ENCODE results near the gene CMIP.

CMIP gene

DNA sequence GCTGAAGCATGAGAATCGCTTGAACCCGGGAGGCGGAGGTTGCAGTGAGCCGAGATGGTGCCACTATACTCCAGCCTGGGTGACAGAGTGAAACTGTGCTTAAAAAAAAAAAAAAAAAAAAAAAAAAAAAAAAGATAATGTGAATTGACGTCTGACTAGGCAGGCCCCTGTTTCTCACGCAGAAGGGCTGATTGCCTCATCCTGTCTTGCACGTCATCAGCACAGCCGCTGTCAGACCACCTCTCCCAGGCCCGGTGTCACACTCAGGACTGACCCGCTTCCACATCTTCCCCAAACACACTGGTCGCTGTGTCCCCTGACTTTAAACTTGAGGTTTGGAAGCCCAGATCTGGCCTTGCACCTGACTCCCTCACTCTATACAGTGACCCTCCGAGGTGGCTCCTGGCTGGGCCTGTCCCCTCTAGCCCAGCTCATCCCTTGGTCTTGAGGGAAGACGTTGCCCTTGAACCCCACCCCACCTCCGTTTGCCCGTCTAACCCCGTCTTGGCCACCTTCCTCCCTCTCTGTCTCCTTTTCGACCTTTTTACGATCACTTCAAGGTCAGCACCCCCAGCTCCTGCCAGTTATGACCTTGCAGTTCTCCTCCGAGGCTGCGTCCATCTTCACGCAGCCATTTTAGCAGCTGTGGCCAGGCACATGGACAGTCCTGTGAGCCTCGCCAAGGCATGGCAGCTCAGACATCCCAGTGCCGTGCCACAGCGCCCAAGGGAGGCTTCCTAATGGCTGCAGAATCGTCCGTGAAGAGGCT is 184.6 kb downstream of the CMIP start:
- DNase-seq, result no peak

DNA sequence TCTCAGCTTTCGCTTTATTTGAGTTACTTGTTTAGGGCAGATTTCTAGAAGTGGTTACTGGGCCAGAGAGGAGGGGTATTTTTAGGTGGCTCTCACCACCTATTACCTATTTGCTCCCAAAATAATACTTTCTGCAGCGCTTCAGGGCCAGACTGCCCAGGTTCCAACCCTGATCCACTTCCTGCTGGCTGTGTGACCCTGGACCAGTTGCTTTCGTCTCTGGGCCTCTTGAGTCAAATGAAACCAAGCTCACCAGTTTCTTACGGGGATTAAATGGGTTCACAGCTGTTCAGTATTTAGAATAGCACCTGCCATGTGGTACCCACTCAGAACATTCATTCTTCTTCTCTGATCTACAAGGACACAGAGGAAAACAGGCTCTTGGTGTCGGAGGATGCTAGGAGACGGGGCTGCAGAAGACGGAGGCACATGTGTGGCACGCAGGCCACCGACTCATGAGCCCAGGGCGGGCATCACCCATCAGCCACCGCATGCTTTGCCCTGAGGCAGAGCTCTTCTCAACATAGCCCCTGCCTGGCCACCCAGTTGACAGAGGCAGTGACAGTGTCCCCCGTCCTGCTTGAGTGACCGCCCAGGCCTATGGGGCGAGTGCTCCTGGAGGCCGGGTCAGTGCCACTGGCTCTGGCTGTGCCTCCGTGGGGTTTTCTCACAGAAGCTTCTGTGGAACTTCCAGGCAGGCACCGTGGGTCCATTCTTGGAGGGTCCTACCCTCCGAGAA is 185.5 kb downstream of the CMIP start:
- DNase-seq, result no peak

DNA sequence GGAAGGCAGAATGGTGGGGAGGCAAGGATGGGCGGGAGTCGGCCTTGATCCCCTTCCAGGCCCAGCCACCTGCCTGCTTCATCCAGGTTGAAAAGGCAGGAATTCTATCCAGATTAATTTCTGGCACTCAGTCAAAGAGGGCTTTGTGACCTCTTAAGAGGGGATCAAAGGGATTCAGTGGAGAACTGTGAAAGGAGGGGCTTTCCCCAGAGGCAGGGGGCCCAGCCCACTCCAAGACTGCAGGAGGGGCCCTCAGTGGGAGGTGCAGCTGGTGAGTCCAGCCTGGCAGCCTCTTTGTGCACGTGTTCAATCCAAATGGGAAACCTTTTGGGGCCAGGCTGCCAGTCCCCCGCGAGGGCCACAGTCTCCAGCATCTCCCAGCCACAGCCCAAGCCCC is 186.0 kb downstream of the CMIP start:
- no peak for DNase-seq

DNA sequence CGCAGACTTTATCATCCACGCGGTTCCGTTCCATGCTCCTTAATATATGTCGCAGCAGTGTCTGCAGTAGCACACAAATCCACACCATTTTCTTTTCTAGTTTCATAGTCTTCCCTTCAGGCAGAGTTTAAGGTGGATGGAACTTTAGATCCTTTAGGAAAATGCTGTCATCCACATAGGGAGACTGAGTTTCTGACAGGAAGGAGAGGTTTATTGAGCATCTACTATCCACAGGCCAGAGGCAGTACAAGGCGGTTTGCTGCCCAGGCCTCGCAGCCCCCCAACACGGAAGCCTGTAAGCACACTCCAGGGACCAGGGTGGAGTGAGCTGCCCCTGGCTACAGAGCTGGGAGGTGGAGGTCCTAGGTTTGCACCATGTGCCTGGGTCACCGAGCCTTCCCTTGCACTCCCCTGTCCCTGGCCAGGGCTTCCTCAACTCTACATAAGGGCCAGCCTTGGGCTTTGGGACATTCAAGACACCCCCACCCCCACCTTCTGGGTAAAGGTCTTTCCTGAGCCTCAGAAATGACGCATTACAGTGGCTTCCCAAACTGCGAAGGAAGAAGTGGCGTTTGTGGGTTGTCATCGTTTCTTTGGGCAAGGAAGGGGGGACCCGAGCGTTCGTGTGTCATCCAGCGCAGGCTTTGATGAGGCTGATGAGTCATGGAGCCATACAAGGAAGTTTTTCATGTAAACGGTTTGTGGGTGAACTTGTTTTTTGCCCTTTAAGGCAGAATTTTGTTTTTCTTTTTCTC is 188.0 kb downstream of the CMIP start:
- DNase-seq, result peak; percentile 88

DNA sequence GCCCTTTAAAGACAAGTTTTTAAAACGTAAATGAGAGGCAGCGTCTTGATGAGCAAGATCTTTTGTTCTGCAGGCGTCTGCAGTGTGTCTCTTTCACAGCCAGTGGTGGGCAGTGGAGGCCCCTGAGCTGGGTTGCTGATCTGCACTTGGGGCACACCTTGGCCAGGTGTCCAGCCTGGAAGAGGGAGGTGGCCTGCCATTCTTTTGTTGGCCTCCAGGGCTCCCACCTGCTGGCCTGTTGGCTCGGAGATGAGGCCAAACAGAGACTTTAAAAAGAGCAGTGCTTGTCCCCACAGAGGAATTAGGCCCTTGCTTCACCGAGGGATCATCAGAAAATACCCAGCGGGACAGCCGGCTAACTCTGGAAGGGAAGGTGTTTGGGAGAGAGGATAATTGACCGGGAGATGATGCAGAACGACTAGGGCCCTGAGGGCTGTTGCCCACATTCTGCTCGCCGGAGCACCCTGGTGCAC is 188.6 kb downstream of the CMIP start:
- no peak for DNase-seq

DNA sequence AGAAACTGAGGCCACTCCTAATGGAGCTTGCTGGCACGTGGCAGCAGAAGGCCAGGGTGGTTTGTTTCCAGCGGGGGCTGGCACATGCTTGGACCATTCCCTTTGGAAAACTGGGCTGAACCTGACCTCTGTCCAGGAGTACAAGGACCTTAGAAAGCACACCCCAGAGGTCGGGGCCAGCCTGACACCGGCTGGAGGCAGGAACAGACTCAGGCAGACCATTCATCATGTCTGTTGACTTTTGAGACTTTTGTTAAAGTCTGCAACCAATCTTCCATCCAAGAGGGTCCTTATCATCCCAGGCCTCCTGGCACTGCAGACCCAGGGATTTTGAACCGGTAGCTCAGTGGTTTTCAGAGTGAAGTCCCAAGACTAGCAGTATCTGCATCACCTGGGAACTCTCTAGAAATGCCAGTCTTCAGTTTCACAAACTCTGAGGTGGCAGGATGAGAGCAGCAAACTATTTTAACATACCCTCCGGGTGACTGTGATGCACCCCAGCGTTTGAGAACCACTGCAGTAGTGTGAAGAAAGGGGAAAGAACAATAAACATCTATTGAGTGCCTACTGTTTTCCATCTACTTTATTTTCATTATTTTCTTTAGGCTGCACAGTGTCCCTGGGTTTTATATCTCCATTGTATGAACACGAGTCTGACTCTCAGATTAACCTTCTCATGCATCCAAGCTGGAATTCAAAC is 189.2 kb downstream of the CMIP start:
- no peak for DNase-seq

DNA sequence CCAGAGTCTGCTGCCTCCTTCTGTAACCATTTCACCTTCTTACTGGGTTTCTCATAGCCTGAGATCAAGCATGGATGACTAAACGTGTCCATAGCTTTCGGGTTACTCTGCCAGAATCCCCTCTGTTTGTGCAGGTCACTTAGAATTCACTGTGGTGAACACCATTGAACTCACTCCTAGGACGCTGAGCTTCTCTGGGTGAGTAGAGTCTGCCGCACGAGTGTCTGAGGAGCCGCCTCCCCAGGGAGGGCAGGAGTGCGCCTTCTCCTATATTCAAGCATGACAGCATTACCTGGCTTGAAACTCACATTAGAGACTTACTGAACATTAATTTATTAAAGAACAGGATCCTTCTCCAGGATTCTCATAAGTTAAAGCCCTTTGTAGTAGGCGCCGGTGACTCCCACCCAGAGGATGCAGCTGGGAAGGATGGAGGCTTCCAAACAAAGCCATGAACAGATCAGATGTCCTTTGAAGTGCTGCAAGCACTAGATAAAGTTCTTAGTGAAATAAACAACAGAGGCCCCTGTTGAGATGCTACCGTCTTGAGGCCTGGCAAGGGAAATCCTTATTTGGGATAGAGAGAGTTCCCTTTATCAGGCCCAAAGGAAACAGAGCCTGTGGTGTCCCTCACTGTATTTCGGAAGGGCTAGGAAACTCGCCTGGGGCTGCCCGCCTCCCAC is 189.9 kb downstream of the CMIP start:
- DNase-seq, result no peak

DNA sequence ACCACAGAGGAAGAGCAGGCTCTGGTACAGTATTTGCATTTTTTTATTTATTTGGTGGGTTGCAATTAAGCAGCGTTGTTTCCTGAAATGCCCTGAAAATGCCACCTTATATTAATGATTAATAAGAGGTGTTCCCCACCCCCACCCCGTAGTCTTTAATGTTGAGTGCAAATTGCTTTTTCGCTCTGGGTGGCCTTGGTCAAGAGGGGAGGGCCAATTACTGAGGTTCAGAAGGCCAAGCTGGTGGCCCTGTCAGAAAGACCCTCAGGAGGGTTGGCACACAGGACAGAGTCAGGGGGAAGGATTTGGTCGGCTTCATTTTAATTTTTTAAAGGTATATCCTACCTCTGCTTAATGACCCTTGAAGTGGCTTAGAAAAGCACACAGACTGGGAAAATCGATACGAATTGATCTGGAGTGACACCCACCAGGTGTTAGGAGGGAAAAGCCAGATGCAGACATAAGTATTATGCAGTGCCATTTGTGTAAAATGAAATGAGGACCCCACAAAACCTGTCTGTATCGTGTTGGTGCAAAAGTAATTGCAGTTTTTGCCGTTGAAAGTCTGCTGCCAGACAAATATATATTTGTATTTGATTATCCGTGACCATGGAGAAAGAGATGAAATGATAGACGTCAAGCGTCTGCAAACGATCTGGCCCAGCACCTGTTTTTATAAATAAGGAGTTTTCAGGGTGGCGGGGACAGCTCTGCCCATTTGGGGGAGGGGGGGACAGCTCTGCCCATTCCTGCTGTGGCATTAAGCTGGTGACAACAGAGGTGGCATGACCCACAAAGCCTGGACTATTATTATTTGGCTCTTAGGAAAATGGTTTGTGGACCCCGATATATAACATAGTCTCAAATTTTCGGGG is 190.7 kb downstream of the CMIP start:
- no peak for DNase-seq

DNA sequence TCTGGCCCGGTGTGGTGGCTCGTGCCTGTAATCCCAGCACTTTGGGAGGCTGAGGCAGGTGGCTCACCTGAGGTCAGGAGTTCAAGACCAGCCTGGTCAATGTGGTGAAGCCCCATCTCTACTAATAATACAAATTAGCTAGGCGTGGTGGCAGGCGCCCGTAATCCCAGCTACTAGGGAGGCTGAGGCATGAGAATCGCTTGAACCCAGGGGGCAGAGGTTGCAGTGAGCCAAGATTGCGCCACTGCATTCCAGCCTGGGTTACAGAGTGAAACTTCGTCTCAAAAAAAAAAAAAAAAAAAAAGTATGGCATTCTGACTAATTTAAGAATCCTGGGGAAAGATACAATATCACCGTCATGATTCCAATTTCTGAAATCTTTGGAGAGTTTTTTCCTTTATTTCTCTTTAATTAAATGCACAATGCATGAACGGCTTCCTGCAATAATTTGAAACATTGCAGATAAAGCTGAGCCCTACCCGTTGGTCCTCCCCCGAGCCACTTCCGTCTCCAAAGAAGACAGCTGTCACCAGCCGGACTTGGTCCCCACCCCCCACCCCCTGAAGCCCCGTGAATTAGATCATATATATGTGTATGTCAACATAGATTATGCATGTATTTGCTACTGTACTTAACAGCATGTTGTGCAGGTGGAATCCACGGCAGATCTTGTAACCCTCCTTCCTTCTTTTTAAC is 191.8 kb downstream of the CMIP start:
- DNase-seq, result no peak

DNA sequence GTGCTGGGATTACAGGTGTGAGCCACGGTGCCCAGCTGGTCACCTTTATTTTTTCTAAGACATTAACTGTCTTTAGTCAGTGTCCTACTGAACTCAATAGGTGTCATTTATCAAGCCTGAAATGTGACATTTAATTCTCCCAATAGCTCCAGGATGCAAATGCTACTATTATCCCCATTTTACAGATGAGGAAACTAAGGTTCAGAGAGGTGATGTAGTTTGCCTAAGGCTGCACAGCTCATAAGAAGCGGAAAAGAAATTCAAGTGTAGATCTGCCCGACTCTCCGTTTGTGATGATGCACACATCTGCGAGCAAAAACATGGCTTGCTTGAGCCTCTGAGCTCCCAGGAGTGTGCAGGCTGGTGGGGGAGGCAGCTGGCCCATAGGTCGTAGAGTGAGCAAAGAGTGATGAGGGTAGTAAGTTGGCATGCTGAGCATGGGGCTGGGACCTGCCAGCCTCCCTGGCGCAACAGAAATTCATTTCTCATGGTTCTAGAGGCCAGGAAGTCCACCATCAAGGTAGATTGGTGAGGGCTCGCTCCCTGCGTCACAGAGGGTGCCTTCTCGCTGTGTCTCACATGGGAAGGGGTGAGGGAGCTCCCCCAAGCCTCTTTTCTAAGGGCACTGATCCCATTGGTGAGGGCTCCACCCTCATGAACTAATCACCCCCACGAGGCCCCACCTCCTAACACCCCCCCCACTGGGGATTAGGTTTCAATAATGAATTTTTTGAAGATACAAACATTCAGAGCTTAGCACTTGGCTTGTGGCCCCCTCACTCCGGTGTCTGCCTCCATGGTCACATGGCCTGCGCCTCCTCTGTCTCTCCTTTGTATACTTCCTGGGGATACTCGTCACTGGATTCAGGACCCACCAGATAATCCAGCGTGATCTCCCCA is 193.0 kb downstream of the CMIP start:
- DNase-seq, result no peak

DNA sequence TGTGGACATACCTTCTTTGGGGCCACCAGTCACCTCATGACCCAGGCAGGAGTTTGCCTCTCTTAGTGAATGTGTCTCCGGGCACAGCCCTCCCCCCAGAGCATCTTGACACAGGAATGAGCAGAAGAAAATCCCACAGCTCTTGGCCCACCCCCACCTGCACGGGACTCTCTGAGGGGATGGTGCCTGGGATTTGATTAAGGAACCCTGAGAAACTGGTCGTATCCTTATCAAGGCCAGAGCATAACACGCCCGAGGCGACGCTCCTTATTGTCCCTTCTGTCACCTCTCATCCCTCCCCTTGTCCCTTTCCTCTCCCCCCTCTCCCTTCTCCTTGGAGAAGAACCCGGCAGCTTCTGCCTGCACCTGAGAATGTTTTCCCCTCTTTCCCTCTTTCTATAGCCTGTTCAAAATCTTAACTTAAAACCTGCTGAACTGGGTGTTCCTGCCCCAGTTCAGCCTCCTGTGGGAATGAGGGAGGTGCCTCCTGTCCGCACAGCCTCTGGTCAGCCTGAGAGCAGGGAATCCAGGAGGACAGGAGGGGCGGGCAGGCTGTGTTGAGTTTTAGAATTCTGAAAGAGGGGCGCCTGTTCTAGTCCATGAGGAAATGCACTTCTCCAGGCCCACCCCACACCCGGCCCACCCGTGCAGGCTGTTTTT is 193.8 kb downstream of the CMIP start:
- DNase-seq, result no peak

DNA sequence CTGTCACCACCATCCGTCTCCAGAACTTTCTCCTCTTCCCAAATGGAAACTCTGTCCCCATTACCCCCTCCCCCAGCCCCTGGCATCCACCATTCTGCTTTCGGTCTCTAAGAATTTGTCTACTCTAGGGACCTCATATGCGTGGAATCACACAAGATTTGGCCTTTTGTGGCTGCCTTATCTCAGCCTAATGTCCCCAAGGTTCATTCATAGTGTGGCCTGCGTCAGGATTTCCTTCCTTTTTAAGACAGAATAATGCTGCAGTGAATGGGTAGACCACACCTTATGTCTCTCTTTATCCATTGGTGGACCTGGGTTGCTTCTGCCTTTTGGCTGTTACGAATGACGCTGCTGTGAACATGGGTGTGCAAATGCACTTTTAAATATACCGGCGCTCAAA is 194.7 kb downstream of the CMIP start:
- no peak for DNase-seq

DNA sequence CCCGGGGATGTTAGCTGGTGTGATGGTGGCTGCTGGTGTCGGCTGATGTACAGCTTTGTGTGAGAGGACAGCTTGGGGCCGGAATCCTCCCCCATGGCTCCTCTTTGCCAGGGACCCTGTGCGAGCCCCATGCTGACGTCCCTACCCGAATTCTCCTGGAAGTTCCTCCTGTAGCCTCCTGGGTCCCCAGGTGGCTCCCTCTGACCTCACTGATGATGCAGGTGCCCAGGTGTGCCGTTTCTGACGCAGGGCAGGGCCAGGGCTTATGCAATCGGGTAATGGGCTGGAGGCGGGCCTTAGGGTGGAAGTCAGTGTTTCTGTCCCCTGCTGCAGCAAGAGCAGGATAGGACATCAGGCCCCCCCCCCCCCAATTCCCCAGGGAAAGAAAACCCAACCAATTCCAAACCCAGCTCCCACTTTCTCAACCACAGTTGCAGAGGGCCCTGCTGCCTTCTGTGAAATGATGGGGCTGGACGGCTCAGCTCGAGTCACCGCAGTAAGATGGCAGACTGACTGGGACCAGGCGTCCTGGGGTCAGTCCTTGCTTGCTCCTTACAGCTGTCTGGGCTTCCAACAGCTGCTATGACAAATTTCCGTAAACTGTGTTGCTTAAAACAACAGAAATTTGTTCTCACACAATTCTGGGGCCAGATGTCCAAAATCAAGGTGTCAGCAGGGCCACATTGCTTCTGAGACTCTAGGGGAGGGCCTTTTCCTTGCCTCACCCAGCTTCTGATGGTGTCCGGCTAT is 195.5 kb downstream of the CMIP start:
- no peak for DNase-seq

DNA sequence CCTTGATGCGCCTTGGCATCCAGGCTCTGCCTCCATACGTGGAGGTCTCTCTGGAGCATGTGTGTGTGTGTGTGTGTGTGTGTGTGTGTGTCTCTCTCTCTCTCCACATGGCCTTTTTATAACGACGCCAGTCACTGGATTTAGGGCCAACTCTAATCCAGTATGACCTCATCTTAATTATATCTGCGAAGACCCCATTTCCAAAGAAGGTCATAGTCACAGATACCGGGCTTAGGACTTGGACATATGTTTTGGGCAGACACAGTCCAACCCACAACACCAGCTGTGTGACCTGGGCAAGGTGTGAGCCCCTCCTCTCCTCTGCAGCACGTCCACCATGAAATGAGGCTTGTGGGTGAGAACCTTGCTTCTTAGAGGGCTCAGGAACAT is 196.1 kb downstream of the CMIP start:
- no peak for DNase-seq

DNA sequence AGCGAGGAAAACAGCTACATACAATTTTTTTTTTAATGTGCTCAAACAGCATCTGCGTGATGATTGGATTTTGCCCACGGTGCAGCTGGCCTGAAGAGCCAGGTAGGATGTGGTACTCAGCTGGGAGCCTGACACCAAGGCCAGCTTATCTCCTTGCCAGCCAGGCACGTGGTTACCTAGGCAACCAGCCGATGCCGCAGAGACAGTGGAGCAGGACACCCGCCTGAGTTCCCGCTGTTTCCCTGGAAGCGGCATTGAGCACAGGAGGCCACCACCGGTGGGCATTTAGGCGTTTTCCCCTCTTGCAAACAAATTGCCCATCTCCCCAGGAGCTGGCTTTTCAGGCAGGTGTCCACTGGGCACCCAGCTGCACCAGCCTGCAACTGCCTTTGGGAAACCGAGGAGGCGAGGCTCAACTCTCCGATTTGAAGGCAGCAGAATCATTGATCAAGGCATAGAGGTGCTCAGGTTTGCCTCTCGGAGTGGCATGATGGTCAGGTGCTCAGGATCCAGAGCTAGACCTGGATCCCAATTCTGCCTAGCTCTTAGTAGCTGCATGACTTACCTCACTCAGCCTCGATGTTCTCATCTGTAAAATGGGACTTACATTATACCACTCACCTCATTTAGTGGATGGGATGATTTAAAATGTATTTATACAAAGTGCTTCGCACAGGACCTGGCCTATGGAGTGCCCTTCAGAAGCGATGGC is 196.9 kb downstream of the CMIP start:
- DNase-seq, result no peak

DNA sequence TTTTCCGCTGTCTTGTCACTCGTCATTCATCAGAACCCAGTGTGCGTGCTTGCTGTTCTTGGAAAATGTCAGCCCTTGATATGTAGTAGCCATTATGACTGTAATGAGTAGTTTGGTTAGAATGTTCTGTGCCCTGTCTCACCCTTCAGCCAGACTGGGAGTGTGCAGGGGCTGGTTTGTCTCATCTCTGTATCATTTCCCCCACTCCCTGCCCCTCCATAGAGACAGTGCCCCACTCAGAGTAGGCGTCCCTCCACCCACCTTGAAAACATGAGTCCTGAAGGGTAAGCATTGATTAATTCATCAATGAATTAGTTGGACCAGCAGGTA is 197.5 kb downstream of the CMIP start:
- DNase-seq, result no peak

DNA sequence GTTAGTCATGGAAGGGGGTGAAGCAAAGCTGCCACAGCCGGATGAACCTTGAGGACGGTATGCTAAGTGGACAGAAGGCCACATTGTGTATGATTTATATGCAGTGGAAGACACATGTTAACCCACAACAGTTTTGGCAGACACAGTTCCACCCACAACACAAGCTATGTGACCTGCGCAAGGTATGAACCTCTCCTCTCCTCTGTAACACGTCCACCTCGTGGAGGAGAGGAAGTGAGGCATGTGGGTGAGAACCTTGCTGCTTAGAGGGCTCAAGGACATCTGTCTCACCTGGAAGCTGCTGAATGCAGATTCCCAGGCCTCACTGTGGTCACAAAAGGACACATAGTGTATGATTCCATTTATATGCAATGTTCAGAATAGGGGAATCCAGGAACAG is 198.3 kb downstream of the CMIP start:
- no peak for DNase-seq

DNA sequence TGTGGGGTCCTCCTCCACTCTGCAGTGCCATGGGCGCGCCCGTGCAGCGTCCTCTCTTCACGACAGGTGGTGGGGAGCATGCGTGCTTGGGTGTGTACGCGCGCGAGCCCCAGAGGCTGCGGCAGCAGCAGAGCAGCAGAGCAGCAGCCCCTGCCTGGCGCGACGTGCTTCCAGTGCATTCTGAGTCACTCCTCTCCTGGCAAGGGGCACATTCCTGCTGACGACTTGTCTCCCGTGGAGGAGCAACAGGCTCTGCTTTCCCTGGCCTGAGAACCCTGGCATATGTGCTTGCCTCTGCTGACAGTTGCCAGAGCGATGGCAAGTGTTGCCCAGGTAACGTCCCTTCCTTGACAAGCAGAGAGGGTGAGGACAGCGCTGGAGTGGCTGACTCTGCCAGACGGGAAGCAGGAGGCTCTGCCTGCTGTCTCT is 200.7 kb downstream of the CMIP start:
- DNase-seq, result peak; percentile 86

Measured in EL (cell line).